GM12872 (cell line): ENCODE data around the gene DYNC1H1.

Experiments
- TF ChIP-seq, protein P1 (sequence below): IDR thresholded peaks from 3 replicates; pipeline ENCODE4 v1.5.1; 2011; ENCODE audit warnings: low read depth, mild to moderate bottlenecking, low read length, moderate library complexity; ENCODE audit not compliant: insufficient read depth

The DYNC1H1 gene

DNA sequence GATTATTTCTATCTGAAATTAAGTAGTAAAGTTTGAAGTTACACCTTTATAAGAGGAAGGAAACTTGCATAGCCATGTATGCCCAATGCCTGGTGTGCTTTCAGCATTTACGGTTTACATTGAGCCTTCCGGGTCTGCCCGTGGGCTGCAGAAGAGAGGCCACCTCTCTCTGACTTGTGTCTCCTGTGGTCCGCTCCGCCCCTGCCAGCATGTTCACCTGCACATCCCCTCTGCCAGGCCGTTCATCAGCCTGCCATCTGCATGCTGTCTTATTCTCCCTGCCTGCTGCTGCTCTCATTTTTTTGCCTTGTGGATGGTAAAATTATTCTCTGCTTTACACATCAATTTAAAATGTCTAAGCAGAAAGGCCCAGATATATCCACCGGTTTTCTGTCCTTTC lies 41.5 kb upstream of the DYNC1H1 start:
- TF ChIP-seq, protein P1, sequence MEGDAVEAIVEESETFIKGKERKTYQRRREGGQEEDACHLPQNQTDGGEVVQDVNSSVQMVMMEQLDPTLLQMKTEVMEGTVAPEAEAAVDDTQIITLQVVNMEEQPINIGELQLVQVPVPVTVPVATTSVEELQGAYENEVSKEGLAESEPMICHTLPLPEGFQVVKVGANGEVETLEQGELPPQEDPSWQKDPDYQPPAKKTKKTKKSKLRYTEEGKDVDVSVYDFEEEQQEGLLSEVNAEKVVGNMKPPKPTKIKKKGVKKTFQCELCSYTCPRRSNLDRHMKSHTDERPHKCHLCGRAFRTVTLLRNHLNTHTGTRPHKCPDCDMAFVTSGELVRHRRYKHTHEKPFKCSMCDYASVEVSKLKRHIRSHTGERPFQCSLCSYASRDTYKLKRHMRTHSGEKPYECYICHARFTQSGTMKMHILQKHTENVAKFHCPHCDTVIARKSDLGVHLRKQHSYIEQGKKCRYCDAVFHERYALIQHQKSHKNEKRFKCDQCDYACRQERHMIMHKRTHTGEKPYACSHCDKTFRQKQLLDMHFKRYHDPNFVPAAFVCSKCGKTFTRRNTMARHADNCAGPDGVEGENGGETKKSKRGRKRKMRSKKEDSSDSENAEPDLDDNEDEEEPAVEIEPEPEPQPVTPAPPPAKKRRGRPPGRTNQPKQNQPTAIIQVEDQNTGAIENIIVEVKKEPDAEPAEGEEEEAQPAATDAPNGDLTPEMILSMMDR: no peak

DNA sequence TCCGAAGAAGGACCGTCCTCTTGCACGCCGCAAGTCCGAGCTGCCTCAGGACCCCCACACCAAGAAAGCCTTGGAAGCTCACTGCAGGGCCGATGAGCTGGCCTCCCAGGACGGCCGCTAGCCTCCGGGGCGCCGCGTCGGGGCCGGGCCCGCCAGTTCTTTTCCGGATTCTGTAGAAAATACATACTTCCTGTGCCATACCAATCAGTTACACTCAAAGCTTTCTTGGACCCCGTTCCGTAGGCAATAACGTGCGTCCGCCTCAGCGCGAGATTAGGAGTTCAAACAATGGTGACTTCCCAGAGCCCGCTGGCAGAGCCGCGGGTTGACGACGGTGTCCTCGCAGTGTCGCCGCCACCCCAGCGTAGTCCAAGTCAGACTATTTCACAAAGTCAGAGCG lies 39.2 kb upstream of the DYNC1H1 start:
- TF ChIP-seq, protein P1: no peak

DNA sequence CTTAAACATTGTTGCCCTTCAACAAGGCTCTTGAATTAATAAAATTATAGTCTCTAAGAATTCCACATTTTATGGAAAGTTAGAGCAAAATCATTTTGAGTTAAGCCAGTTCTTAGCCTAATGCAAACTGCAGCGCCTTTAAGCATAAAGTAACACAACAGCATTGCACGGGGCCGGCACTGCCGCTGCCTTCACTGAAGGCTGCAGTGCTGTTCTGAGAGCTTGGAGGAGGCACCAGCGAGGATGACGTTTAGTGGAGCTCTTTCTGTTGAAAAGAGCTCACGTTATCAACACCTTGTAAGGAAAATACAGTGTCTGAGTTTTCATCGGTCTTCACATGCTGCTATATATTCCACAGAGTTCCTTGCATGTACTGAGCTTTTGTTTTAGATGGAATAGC lies 38.3 kb upstream of the DYNC1H1 start:
- TF ChIP-seq, protein P1: no peak

DNA sequence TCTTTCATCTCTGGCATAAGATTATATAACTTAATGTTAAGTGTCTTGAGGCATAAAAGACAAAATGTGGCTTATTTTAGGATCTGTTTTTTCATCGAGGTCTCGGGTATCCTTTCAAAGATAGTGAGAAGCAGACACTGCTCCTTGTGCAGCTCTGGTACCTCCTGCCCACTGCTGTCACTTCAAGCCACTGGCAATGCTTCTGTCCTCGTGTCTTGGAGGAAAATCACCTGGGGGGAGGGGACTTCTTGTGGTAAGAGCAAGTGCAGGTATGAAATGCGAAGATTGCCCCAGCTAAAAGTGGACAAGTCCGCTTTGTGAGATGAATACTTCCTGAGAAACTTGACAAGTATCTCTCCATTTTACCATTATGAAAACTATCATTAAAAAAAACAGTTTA lies 37.8 kb upstream of the DYNC1H1 start:
- TF ChIP-seq, protein P1: no peak

DNA sequence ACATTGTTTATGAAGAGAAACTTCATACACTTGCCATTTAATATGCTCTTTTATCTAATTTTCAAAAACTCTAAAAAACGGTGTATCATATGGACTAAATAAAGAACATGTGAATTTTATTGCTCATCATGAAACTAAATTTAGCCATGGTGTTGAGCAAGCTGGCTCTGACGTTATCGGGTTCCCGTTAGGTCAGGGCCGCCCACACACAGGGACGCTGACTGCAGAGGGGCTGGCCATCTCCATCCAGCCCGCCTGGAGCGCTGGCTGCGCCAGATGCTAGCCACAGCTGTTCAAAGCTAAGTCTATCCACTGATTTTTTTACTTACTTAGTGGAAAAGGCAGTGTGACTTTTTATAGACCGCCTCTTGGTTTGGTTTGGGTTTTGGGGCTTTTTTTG lies 36.5 kb upstream of the DYNC1H1 start:
- TF ChIP-seq, protein P1: no peak

DNA sequence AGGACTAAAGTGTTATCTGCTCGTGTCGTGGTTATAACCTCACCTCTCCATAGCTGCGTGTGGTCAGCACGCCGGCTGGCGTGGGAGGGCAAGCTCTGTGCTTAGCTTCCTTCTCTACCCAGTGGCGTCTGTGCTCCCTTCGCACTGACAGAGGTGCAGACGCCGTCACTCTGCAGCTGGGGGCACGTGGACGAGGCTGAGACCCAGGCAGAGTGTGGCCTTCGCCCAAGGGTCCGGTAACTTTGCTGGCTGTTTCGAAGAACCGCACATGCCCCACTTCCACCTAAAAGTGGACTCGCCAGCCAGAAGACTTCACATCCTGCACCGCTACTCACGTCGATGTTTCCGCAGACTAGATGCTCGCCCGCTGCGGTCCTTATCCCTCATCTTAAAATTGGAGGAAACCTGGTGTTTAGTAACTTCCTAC lies 35.9 kb upstream of the DYNC1H1 start:
- TF ChIP-seq, protein P1: no peak

DNA sequence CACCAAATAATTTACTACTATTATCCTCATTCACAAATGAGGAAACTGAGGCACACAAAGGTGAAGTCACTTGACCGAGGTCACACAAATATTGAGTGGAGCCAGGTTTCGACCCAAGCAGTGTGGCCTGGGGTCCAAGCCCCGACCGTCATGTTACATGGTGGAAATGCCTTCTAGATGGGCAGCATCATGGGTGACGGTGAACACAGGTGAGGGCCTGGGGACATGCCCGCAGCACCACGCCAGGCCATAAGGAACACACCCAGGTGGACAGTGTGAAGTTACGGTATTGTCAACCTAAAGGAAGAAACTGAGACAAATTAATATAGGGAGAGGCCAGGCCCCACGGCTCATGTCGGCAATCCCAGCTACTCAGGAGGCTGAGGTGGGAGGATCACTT lies 35.3 kb upstream of the DYNC1H1 start:
- TF ChIP-seq, protein P1: no peak

DNA sequence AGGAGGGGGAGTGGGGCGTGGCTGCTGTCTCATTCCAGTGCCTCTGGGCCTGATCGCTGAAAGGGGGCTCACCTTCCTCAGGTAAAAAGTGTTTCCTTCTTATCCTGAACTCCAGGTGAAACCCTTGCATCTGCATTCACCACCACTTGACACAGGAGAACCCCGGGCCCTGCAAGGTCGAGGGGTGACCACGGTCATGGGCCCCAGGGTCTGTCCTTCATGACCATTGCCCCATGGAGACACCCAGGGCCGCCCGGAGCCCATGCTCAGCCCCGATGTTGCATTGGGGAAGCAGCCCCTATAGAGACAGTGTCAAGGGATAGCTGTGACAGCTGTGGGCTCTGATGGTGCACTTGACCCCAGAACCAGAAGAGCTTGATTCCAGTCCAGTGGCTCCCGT lies 34.4 kb upstream of the DYNC1H1 start:
- TF ChIP-seq, protein P1: no peak
